Naive thymus-derived CD8-positive, alpha-beta T cell (primary cell): ENCODE measurements around the gene CCDC61. TPM values are rescaled to one million over a fixed set of nuclear protein-coding genes. Genes with fewer than 3 reads are reported as not detected.

Source experiments
- ATAC-seq, 2 donors: fragments of 150-1000 bp; cut with Tn5 transposase in 1 of 2; sonication (Bioruptor Pico), chemical (Tn5 transposase) in 1 of 2; 1 replicate in 1 of 2; 2 replicates in 1 of 2; pipeline ENCODE4 v1.10.0; 2021; ENCODE audit warnings: mild to moderate bottlenecking in 2 of 2, moderate library complexity in 2 of 2
- POLR2A ChIA-PET: fragments of 350-600 bp; sonication (Branson Sonifier 250); formaldehyde crosslinking; loops from one replicate; lab custom pipeline; 2021; ENCODE audit warnings: antibody characterized with exemption; lab: Charles Lee
- DNase-seq, 10 donors: peaks; one replicate each; pipeline versions ENCODE4 v3.0.0 to v3.0.0-alpha.2; 2020 to 2022
- H3K27ac Mint-ChIP-seq, 10 donors: one replicate each; pipeline ENCODE4 v1.8.0; 2020 to 2022; ENCODE audit warnings: mild to moderate bottlenecking in 10 of 10, mixed read lengths in 10 of 10, moderate library complexity in 4 of 10, inconsistent platforms in 1 of 10
- H3K27me3 Mint-ChIP-seq, 5 donors: one replicate each; pipeline ENCODE4 v1.8.0; 2021 to 2022; ENCODE audit warnings: mixed read lengths in 5 of 5
- H3K36me3 Mint-ChIP-seq, 3 donors: one replicate each; pipeline ENCODE4 v1.8.0; 2020 to 2022; ENCODE audit warnings: mixed read lengths in 3 of 3, mild to moderate bottlenecking in 2 of 3, inconsistent platforms in 1 of 3
- H3K4me1 Mint-ChIP-seq, 4 donors: one replicate each; pipeline ENCODE4 v1.8.0; 2021 to 2022; ENCODE audit warnings: mixed read lengths in 4 of 4
- H3K4me3 Mint-ChIP-seq, 10 donors: one replicate each; pipeline ENCODE4 v1.8.0; 2020 to 2022; ENCODE audit warnings: mild to moderate bottlenecking in 10 of 10, mixed read lengths in 10 of 10, moderate library complexity in 6 of 10, inconsistent platforms in 1 of 10
- H3K9me3 Mint-ChIP-seq, 9 donors: one replicate each; pipeline ENCODE4 v1.8.0; 2020 to 2022; ENCODE audit warnings: mixed read lengths in 9 of 9, mild to moderate bottlenecking in 3 of 9, inconsistent platforms in 1 of 9, moderate library complexity in 1 of 9
- polyA plus RNA-seq, 3 donors: library from polyadenylated mRNA; unstranded; fragments of 300-500 nt; fragmentation: Illumina TruSeq; gene quantifications; one replicate each; pipeline ENCODE4 v1.2.3, GENCODE V29; 2021
- total RNA-seq, 8 experiments: library from RNA in 2 of 8; stranded (reverse) in 2 of 8; gene quantifications; one replicate each; pipeline ENCODE4 v1.2.3 and lab custom pipeline; 2021 to 2026

CCDC61 gene
- total and polyA plus RNA-seq, 5 experiments from 2014 or later: 7.9 to 38.9 (median 12.1) TPM

- Mint-ChIP-seq H3K27ac (no peak overlapping the region), H3K9me3 (peaks cover 0 to 4% (median 0%) of the 10 kb centered on the region in 9 donors), H3K4me3 (no peak overlapping the region), H3K36me3 (no peaks in the 10 kb centered on the region), H3K4me1 (peaks cover 0 to 5% (median 0%) of the 10 kb centered on the region in 4 donors), H3K27me3 (peaks cover 37 to 71% (median 48%) of the 10 kb centered on the region in 5 donors)
- ATAC-seq (no peak), DNase-seq (no peak)
- POLR2A ChIA-PET: no interaction called here
Measured at GRCh38 chr19:45960595-45961235, 34.6 kb upstream of the CCDC61 start.

- no peak for ATAC-seq
- POLR2A ChIA-PET: no interaction called here
- no peak for DNase-seq
- Mint-ChIP-seq H3K27ac (no peak overlapping the region), H3K4me3 (no peak overlapping the region), H3K9me3 (peaks cover 0 to 4% (median 0%) of the 10 kb centered on the region in 9 donors), H3K36me3 (no peaks in the 10 kb centered on the region), H3K27me3 (peaks cover 41 to 72% (median 53%) of the 10 kb centered on the region in 5 donors), H3K4me1 (peaks cover 0 to 5% (median 0%) of the 10 kb centered on the region in 4 donors)
Measured at GRCh38 chr19:45962021-45962420, 33.2 kb upstream of the CCDC61 start.

GRCh38 chr19:45967246-45967645 lies 28.0 kb upstream of the CCDC61 start:
- peaks cover 42 to 79% (median 62%) of the 10 kb centered on the region in 5 donors for H3K27me3 Mint-ChIP-seq
- DNase-seq: no peak
- no peak overlapping the region for H3K27ac Mint-ChIP-seq
- no peaks in the 10 kb centered on the region for H3K9me3 Mint-ChIP-seq
- H3K4me1 Mint-ChIP-seq: peaks cover 10 to 15% (median 13%) of the 10 kb centered on the region in 4 donors
- H3K36me3 Mint-ChIP-seq: no peaks in the 10 kb centered on the region
- H3K4me3 Mint-ChIP-seq: no peak overlapping the region
- ATAC-seq: no peak
- POLR2A ChIA-PET: no interaction called here

GRCh38 chr19:45968626-45969025 lies 26.6 kb upstream of the CCDC61 start:
- Mint-ChIP-seq H3K4me1 (peaks cover 15 to 22% (median 18%) of the 10 kb centered on the region in 4 donors), H3K27ac (no peak overlapping the region), H3K4me3 (no peak overlapping the region)

GRCh38 chr19:45969676-45970075 lies 25.6 kb upstream of the CCDC61 start:
- ATAC-seq: no peak
- peaks cover 14 to 28% (median 21%) of the 10 kb centered on the region in 4 donors for H3K4me1 Mint-ChIP-seq
- H3K27ac Mint-ChIP-seq: no peak overlapping the region
- DNase-seq: no peak
- H3K36me3 Mint-ChIP-seq: peaks cover 0 to 2% (median 1%) of the 10 kb centered on the region in 3 donors
- POLR2A ChIA-PET: no interaction called here
- peaks cover 47 to 88% (median 62%) of the 10 kb centered on the region in 5 donors for H3K27me3 Mint-ChIP-seq
- H3K4me3 Mint-ChIP-seq: no peak overlapping the region
- H3K9me3 Mint-ChIP-seq: no peaks in the 10 kb centered on the region

More at GRCh38 chr19:45968626-45969025, 26.6 kb upstream of the CCDC61 start:
- Mint-ChIP-seq H3K9me3 (no peaks in the 10 kb centered on the region), H3K36me3 (peaks cover 0 to 2% (median 0%) of the 10 kb centered on the region in 3 donors), H3K27me3 (peaks cover 44 to 84% (median 64%) of the 10 kb centered on the region in 5 donors)
- ATAC-seq (no peak), DNase-seq (no peak)
- POLR2A ChIA-PET: no interaction called here

GRCh38 chr19:45971260-45971902 lies 23.9 kb upstream of the CCDC61 start:
- peaks cover 53 to 88% (median 67%) of the 10 kb centered on the region in 5 donors for H3K27me3 Mint-ChIP-seq
- H3K9me3 Mint-ChIP-seq: no peaks in the 10 kb centered on the region
- peaks cover 14 to 28% (median 21%) of the 10 kb centered on the region in 4 donors for H3K4me1 Mint-ChIP-seq
- DNase-seq (no peak), ATAC-seq (no peak)
- POLR2A ChIA-PET: no interaction called here
- H3K4me3 Mint-ChIP-seq: peak overlapping the region in 4 of 10 donors; percentile 30 to 63 (median 58)
- H3K27ac Mint-ChIP-seq: peak overlapping the region in 2 of 10 donors; percentile 56 to 62
- H3K36me3 Mint-ChIP-seq: peaks cover 0 to 4% (median 2%) of the 10 kb centered on the region in 3 donors

- POLR2A ChIA-PET: no interaction called here
- ATAC-seq (peak; percentile 56 to 83), DNase-seq (peak in 7 of 10 donors; percentile 4 to 74 (median 51))
- peaks cover 14 to 28% (median 21%) of the 10 kb centered on the region in 4 donors for H3K4me1 Mint-ChIP-seq
- H3K9me3 Mint-ChIP-seq: no peaks in the 10 kb centered on the region
- H3K4me3 Mint-ChIP-seq: peak overlapping the region; percentile 21 to 76 (median 48)
- H3K36me3 Mint-ChIP-seq: peaks cover 0 to 4% (median 2%) of the 10 kb centered on the region in 3 donors
- H3K27me3 Mint-ChIP-seq: peaks cover 54 to 91% (median 70%) of the 10 kb centered on the region in 5 donors
- H3K27ac Mint-ChIP-seq: peak overlapping the region in 7 of 10 donors; percentile 11 to 80 (median 54)
Measured at GRCh38 chr19:45972081-45972946, 23.0 kb upstream of the CCDC61 start.

GRCh38 chr19:45972947-45973540 lies 22.2 kb upstream of the CCDC61 start:
- peaks cover 51 to 91% (median 70%) of the 10 kb centered on the region in 5 donors for H3K27me3 Mint-ChIP-seq
- peak overlapping the region in 6 of 10 donors; percentile 21 to 59 (median 48) for H3K4me3 Mint-ChIP-seq
- H3K36me3 Mint-ChIP-seq: peaks cover 0 to 4% (median 2%) of the 10 kb centered on the region in 3 donors
- POLR2A ChIA-PET: no interaction called here
- H3K9me3 Mint-ChIP-seq: no peaks in the 10 kb centered on the region
- DNase-seq: peak in 3 of 10 donors; percentile 3 to 21 (median 20)
- peaks cover 14 to 28% (median 21%) of the 10 kb centered on the region in 4 donors for H3K4me1 Mint-ChIP-seq
- peak in 1 of 2 donors; percentile 36 for ATAC-seq
- peak overlapping the region in 2 of 10 donors; percentile 54 to 56 for H3K27ac Mint-ChIP-seq

GRCh38 chr19:45973553-45974338 lies 21.5 kb upstream of the CCDC61 start, which contains the start of gene NOVA2:
Gene NOVA2 (minus strand): TSS chr19:45973865. CDS start chr19:45973351, 514 bp downstream.
- POLR2A ChIA-PET: no interaction called here
- Mint-ChIP-seq H3K4me3 (peak within 1 kb of the TSS in 9 of 10 donors; percentile 38 to 76 (median 59)), H3K9me3 (no peaks in the 10 kb centered on the region), H3K4me1 (peaks cover 14 to 28% (median 21%) of the 10 kb centered on the region in 4 donors), H3K27ac (peak within 1 kb of the TSS in 2 of 10 donors; percentile 54 to 56), H3K27me3 (peaks cover 46 to 88% (median 65%) of the 10 kb centered on the region in 5 donors), H3K36me3 (peaks cover 0 to 4% (median 2%) of the 10 kb centered on the region in 3 donors)
- ATAC-seq (no peak), DNase-seq (peak in 1 of 10 donors; percentile 6)

GRCh38 chr19:45975306-45976070 lies 19.8 kb upstream of the CCDC61 start:
- ATAC-seq: no peak
- Mint-ChIP-seq H3K27me3 (peaks cover 36 to 84% (median 58%) of the 10 kb centered on the region in 5 donors), H3K4me3 (no peak overlapping the region), H3K27ac (peak overlapping the region in 1 of 10 donors; percentile 62), H3K9me3 (no peaks in the 10 kb centered on the region), H3K4me1 (peaks cover 14 to 28% (median 21%) of the 10 kb centered on the region in 4 donors), H3K36me3 (peaks cover 0 to 4% (median 2%) of the 10 kb centered on the region in 3 donors)
- POLR2A ChIA-PET: no interaction called here
- no peak for DNase-seq
